ENCODE data around the gene DPP10.
"Not testable (repeated sequence)": the region's sequence is repeated elsewhere in the genome, so short reads cannot be mapped to it uniquely, and the experiment has no call there.

Gene DPP10

GRCh38 chr2:115011721-115012120 lies 569.3 kb downstream of the DPP10 start:
- H3K4me3 ChIP-seq (ENCODE audit: control insufficient read depth, low read depth, low read length): no peak overlapping the region
- TF ChIP-seq CTCF (conservative IDR thresholded peaks at IDR 0.05; ENCODE audit: control insufficient read depth, insufficient read depth, low read depth, low read length): no peak
- no peak for DNase-seq (ENCODE audit: low read depth)

- H3K4me3 ChIP-seq (ENCODE audit: control insufficient read depth, low read depth, low read length); DNase-seq (ENCODE audit: low read depth): not testable (repeated sequence)
These were observed 579.6 kb downstream of the DPP10 start for GRCh38 chr2:115022013-115022412.

GRCh38 chr2:115034801-115035200 lies 592.4 kb downstream of the DPP10 start:
- no peak for DNase-seq (ENCODE audit: low read depth)
- H3K4me3 ChIP-seq (ENCODE audit: control insufficient read depth, low read depth, low read length): no peak overlapping the region
- no peak for TF ChIP-seq CTCF (conservative IDR thresholded peaks at IDR 0.05; ENCODE audit: control insufficient read depth, insufficient read depth, low read depth, low read length)

- no peak overlapping the region for H3K4me3 ChIP-seq (ENCODE audit: control insufficient read depth, low read depth, low read length)
- TF ChIP-seq CTCF (conservative IDR thresholded peaks at IDR 0.05; ENCODE audit: control insufficient read depth, insufficient read depth, low read depth, low read length): no peak
- no peak for DNase-seq (ENCODE audit: low read depth)
These were observed 594.4 kb downstream of the DPP10 start for GRCh38 chr2:115036818-115037217.

GRCh38 chr2:115057473-115057872 lies 615.0 kb downstream of the DPP10 start:
- no peak for DNase-seq (ENCODE audit: low read depth)
- no peak for TF ChIP-seq CTCF (conservative IDR thresholded peaks at IDR 0.05; ENCODE audit: control insufficient read depth, insufficient read depth, low read depth, low read length)
- H3K4me3 ChIP-seq (ENCODE audit: control insufficient read depth, low read depth, low read length): no peak overlapping the region

GRCh38 chr2:115070002-115070401 lies 627.6 kb downstream of the DPP10 start:
- DNase-seq (ENCODE audit: low read depth): no peak
- no peak for TF ChIP-seq CTCF (conservative IDR thresholded peaks at IDR 0.05; ENCODE audit: control insufficient read depth, insufficient read depth, low read depth, low read length)
- no peak overlapping the region for H3K4me3 ChIP-seq (ENCODE audit: control insufficient read depth, low read depth, low read length)

GRCh38 chr2:115071534-115071933 lies 629.1 kb downstream of the DPP10 start:
- no peak for DNase-seq (ENCODE audit: low read depth)
- TF ChIP-seq CTCF (conservative IDR thresholded peaks at IDR 0.05; ENCODE audit: control insufficient read depth, insufficient read depth, low read depth, low read length): no peak
- H3K4me3 ChIP-seq (ENCODE audit: control insufficient read depth, low read depth, low read length): no peak overlapping the region

Measured in fibroblast of mammary gland (primary cell).